H1 (cell line): ENCODE results near the gene AGFG2. TPM values are rescaled to one million over a fixed set of nuclear protein-coding genes. Genes with fewer than 3 reads are reported as not detected.

Experiments used
- CTCF ChIA-PET: fragments of 300-600 bp; sonication (Branson Sonifier 250); formaldehyde crosslinking; loops from one replicate; lab custom pipeline; 2021; ENCODE audit not compliant: partially characterized antibody; lab: Charles Lee
- POLR2A ChIA-PET: fragments of 300-600 bp; sonication (Branson Sonifier 250); formaldehyde crosslinking; loops from one replicate; lab custom pipeline; 2021; ENCODE audit warnings: inconsistent platforms; ENCODE audit not compliant: partially characterized antibody; lab: Charles Lee
- DNase-seq, 2 experiments: peaks; one replicate each; pipeline versions ENCODE4 v3.0.0 to v3.0.0-alpha.2; 2010 to 2022; ENCODE audit warnings: low spot score in 2 of 2, low read depth in 1 of 2, mixed read lengths in 1 of 2
- FAIRE-seq: peaks from 2 replicates; lab custom pipeline; 2011; peaks lifted over from hg19 to GRCh38; lab: Jason Lieb, UNC
- H2AFZ ChIP-seq: 2 replicates; pipeline ENCODE4 v1.8.1; 2012; ENCODE audit warnings: low read length, inconsistent platforms
- H2AK5ac ChIP-seq: 2 replicates; pipeline ENCODE4 v1.6.1; 2013; ENCODE audit warnings: low read depth, low read length
- H2BK120ac ChIP-seq: replicated peaks from 2 replicates; pipeline ENCODE3; 2013; ENCODE audit warnings: low read depth, low read length, inconsistent platforms
- H2BK12ac ChIP-seq: 2 replicates; pipeline ENCODE4 v1.6.1; 2013; ENCODE audit warnings: low read depth, low read length
- H2BK15ac ChIP-seq: 2 replicates; pipeline ENCODE4 v1.6.1; 2013; ENCODE audit warnings: low read length
- H2BK20ac ChIP-seq: 2 replicates; pipeline ENCODE4 v1.6.1; 2013; ENCODE audit warnings: low read length
- H2BK5ac ChIP-seq: 2 replicates; pipeline ENCODE4 v1.6.1; 2013; ENCODE audit warnings: low read depth, low read length
- H3K14ac ChIP-seq: 2 replicates; pipeline ENCODE4 v1.6.1; 2013; ENCODE audit warnings: inconsistent platforms; ENCODE audit not compliant: insufficient read length
- H3K18ac ChIP-seq: 2 replicates; pipeline ENCODE4 v1.6.1; 2013; ENCODE audit warnings: low read length; ENCODE audit errors: extremely low read depth
- H3K23ac ChIP-seq: 2 replicates; pipeline ENCODE4 v1.6.1; 2013; ENCODE audit warnings: inconsistent platforms; ENCODE audit not compliant: insufficient read length
- H3K23me2 ChIP-seq: 2 replicates; pipeline ENCODE4 v1.6.1; 2013; ENCODE audit warnings: low read depth, low read length
- H3K27ac ChIP-seq: 2 replicates; pipeline ENCODE4 v1.6.1; 2011; ENCODE audit warnings: low read depth, low read length, inconsistent platforms
- H3K27me3 ChIP-seq, 4 experiments: replicated peaks in 1 of 4; 1 replicate in 1 of 4; 2 replicates in 3 of 4; pipeline versions ENCODE4 v1.6.1 to v1.8.1; 2011 to 2013; ENCODE audit warnings: low read length in 3 of 4, mild to moderate bottlenecking in 3 of 4, inconsistent platforms in 2 of 4, mixed read lengths in 2 of 4, moderate library complexity in 1 of 4; ENCODE audit not compliant: control insufficient read depth in 3 of 4, insufficient read depth in 3 of 4; ENCODE audit errors: extremely low read depth in 1 of 4
- H3K36me3 ChIP-seq, 4 experiments: 2 replicates each; pipeline versions ENCODE4 v1.6.1 to v1.8.1; 2011 to 2013; ENCODE audit warnings: mild to moderate bottlenecking in 4 of 4, low read length in 3 of 4, moderate library complexity in 2 of 4, control low read depth in 1 of 4, inconsistent platforms in 1 of 4; ENCODE audit not compliant: insufficient read depth in 4 of 4, control insufficient read depth in 2 of 4
- H3K4ac ChIP-seq: replicated peaks from 2 replicates; pipeline ENCODE3; 2013; ENCODE audit warnings: low read length, low read depth, mixed read lengths, inconsistent platforms; ENCODE audit not compliant: insufficient read length
- H3K4me1 ChIP-seq, 4 experiments: replicated peaks in 1 of 4; 1 replicate in 1 of 4; 2 replicates in 3 of 4; pipeline versions ENCODE4 v1.6.1 to v1.8.1; 2011 to 2013; ENCODE audit warnings: low read length in 3 of 4, inconsistent platforms in 2 of 4, mixed read lengths in 1 of 4; ENCODE audit not compliant: insufficient read depth in 4 of 4, control insufficient read depth in 3 of 4
- H3K4me2 ChIP-seq, 2 experiments: 2 replicates each; pipeline versions ENCODE4 v1.6.1 to v1.8.1; 2011 to 2013; ENCODE audit warnings: low read depth in 2 of 2, low read length in 2 of 2, control low read depth in 1 of 2, inconsistent platforms in 1 of 2, mild to moderate bottlenecking in 1 of 2; ENCODE audit not compliant: insufficient read depth in 1 of 2
- H3K4me3 ChIP-seq, 4 experiments: fragments of 200-600, 300-600 bp in 1 of 4; sonication (generic), shearing (Covaris generic), sonication (Bioruptor Twin) in 1 of 4; 2 replicates each; pipeline versions ENCODE4 v1.5.1 to v1.8.1; 2011 to 2016; ENCODE audit warnings: low read length in 4 of 4, low read depth in 3 of 4, control low read depth in 2 of 4, inconsistent platforms in 2 of 4, mild to moderate bottlenecking in 2 of 4, mixed read lengths in 1 of 4, moderate library complexity in 1 of 4; ENCODE audit not compliant: insufficient read depth in 2 of 4; ENCODE audit errors: extremely low read depth in 1 of 4
- H3K56ac ChIP-seq: replicated peaks from 2 replicates; pipeline ENCODE3; 2013; ENCODE audit warnings: low read depth, mild to moderate bottlenecking, mixed read lengths, low read length, inconsistent platforms; ENCODE audit not compliant: insufficient read length
- H3K79me1 ChIP-seq: 2 replicates; pipeline ENCODE4 v1.6.1; 2013; ENCODE audit warnings: low read depth, low read length, control low read depth
- H3K79me2 ChIP-seq, 2 experiments: 2 replicates each; pipeline versions ENCODE4 v1.6.1 to v1.8.1; 2012 to 2013; ENCODE audit warnings: low read length in 2 of 2, mild to moderate bottlenecking in 2 of 2, inconsistent platforms in 1 of 2; ENCODE audit not compliant: insufficient read depth in 2 of 2, control insufficient read depth in 1 of 2
- H3K9ac ChIP-seq, 4 experiments: replicated peaks in 1 of 4; 1 replicate in 1 of 4; 2 replicates in 3 of 4; pipeline versions ENCODE4 v1.6.1 to v1.8.1; 2011 to 2013; ENCODE audit warnings: low read depth in 3 of 4, low read length in 3 of 4, control low read depth in 2 of 4, mild to moderate bottlenecking in 2 of 4, moderate library complexity in 2 of 4, inconsistent platforms in 1 of 4; ENCODE audit errors: extremely low read depth in 1 of 4
- H3K9me3 ChIP-seq, 2 experiments: 2 replicates each; pipeline versions ENCODE4 v1.6.1 to v1.8.1; 2012 to 2013; ENCODE audit warnings: mild to moderate bottlenecking in 2 of 2, moderate library complexity in 2 of 2, control low read depth in 1 of 2, inconsistent platforms in 1 of 2, low read depth in 1 of 2, low read length in 1 of 2, mixed read lengths in 1 of 2; ENCODE audit not compliant: insufficient read depth in 2 of 2
- H4K20me1 ChIP-seq, 2 experiments: replicated peaks in 1 of 2; 2 replicates each; pipeline versions ENCODE3 to v1.8.1; 2011 to 2013; ENCODE audit warnings: inconsistent platforms in 2 of 2, low read length in 2 of 2, mild to moderate bottlenecking in 1 of 2; ENCODE audit not compliant: insufficient read depth in 2 of 2, control insufficient read depth in 1 of 2
- H4K5ac ChIP-seq: 2 replicates; pipeline ENCODE4 v1.6.1; 2013; ENCODE audit warnings: low read length, low read depth, mixed read lengths, inconsistent platforms; ENCODE audit not compliant: insufficient read length
- H4K8ac ChIP-seq: 2 replicates; pipeline ENCODE4 v1.8.0; 2013; ENCODE audit warnings: mild to moderate bottlenecking, moderate library complexity, low read length, inconsistent platforms; ENCODE audit not compliant: insufficient read depth; ENCODE audit errors: extremely low read depth
- H4K91ac ChIP-seq: replicated peaks from 2 replicates; pipeline ENCODE3; 2013; ENCODE audit warnings: low read length, mixed read lengths, inconsistent platforms; ENCODE audit not compliant: insufficient read length
- BACH1 ChIP-seq: IDR thresholded peaks from 2 replicates; pipeline ENCODE4 v1.6.1; 2012; ENCODE audit warnings: low read length, improper control_type of control experiment
- BRCA1 ChIP-seq: IDR thresholded peaks from 2 replicates; pipeline ENCODE4 v1.6.1; 2012; ENCODE audit warnings: low read depth, low read length, improper control_type of control experiment
- CBX5 ChIP-seq: fragments of 300-800, 300-1000 bp; sonication (generic); IDR thresholded peaks from 2 replicates; pipeline ENCODE4 v1.7.1; 2016; ENCODE audit warnings: antibody characterized with exemption, low read length, low read depth
- CBX8 ChIP-seq: fragments of 300-800, 300-1000 bp; sonication (generic); IDR thresholded peaks from 2 replicates; pipeline ENCODE4 v1.7.1; 2016; ENCODE audit warnings: low read depth, low read length, borderline replicate concordance
- CHD1 ChIP-seq: IDR thresholded peaks from 2 replicates; pipeline ENCODE4 v1.6.1; 2012; ENCODE audit warnings: low read depth, low read length, improper control_type of control experiment
- EZH2 ChIP-seq: fragments of 200-600 bp; sonication (generic); IDR thresholded peaks from 2 replicates; pipeline ENCODE4 v1.7.1; 2012; ENCODE audit warnings: low read depth, mild to moderate bottlenecking, moderate library complexity, low read length, inconsistent platforms; ENCODE audit not compliant: severe bottlenecking
- JUND ChIP-seq: IDR thresholded peaks from 2 replicates; pipeline ENCODE4 v1.6.1; 2011; ENCODE audit warnings: mild to moderate bottlenecking, improper control_type of control experiment, low read length
- MAX ChIP-seq: IDR thresholded peaks from 2 replicates; pipeline ENCODE4 v1.6.1; 2012; ENCODE audit warnings: inconsistent platforms
- RNF2 ChIP-seq: fragments of 200-900, 300-1000 bp; sonication (generic); IDR thresholded peaks from 2 replicates; pipeline ENCODE4 v1.7.1; 2016; ENCODE audit warnings: borderline replicate concordance, low read depth, mild to moderate bottlenecking, antibody characterized with exemption, low read length; ENCODE audit not compliant: poor library complexity, severe bottlenecking; ENCODE audit errors: missing control alignments
- SUZ12 ChIP-seq: fragments of 200-600 bp; sonication (generic); IDR thresholded peaks from 2 replicates; pipeline ENCODE4 v1.6.1; 2012; ENCODE audit warnings: mild to moderate bottlenecking, inconsistent platforms, low read length, moderate library complexity, mixed read lengths
- TAF7 ChIP-seq: optimal IDR thresholded peaks from 2 replicates; pipeline ENCODE3; 2011; ENCODE audit warnings: low read depth, mild to moderate bottlenecking, inconsistent platforms, low read length, moderate library complexity, borderline replicate concordance
- USF2 ChIP-seq: IDR thresholded peaks from 2 replicates; pipeline ENCODE4 v1.6.1; 2011; ENCODE audit warnings: low read length, improper control_type of control experiment
- YY1 ChIP-seq: IDR thresholded peaks from 2 replicates; pipeline ENCODE4 v1.6.1; 2011; ENCODE audit warnings: low read depth, mild to moderate bottlenecking, low read length
- WGBS, 2 experiments: shearing (Covaris generic) in 1 of 2; methylation state at CpG; one replicate each; pipeline versions ENCODE4 v1.1.6 to v1.1.7; 2013 to 2015; ENCODE audit warnings: low lambda C conversion rate in 2 of 2, mixed read lengths in 2 of 2, inconsistent platforms in 1 of 2, low coverage in 1 of 2, missing lambda C conversion rate in 1 of 2; ENCODE audit not compliant: insufficient replicate concordance in 2 of 2, insufficient coverage in 1 of 2, insufficient read length in 1 of 2; ENCODE audit errors: extremely low coverage in 1 of 2, missing lambda C conversion rate in 1 of 2; 5-methylcytosine and 5-hydroxymethylcytosine counted together
- polyA plus RNA-seq, 7 experiments: library from polyadenylated mRNA; depleted of rRNA in 3 of 7; stranded (reverse) in 5 of 7; unstranded in 2 of 7; fragments of >200 nt in 5 of 7; fragments of 200-250 nt in 2 of 7; gene quantifications; 1 replicate in 5 of 7; 2 replicates in 1 of 7; 4 replicates in 1 of 7; pipeline versions ENCODE4 v1.2.1 to v1.2.3, GENCODE V29; 2011 to 2013; ENCODE audit warnings: missing spikeins in 2 of 7, mixed read lengths in 2 of 7
- total RNA-seq: library from RNA; stranded (reverse); fragmentation: NEBNext Ultra II Directional; extraction: Animal tissue kit (Norgen Biotek cat#: 25700); gene quantifications from 2 replicates; pipeline ENCODE4 v1.2.1, GENCODE V29; 2021

Gene AGFG2
- total and polyA plus RNA-seq, 2 of the 8 experiments (the other 6 are each of a cell fraction or from before 2014, with no cell fraction given): 7.6 to 11.2 TPM

- H2BK120ac ChIP-seq: no peak overlapping the region
- H3K9ac ChIP-seq: no peak overlapping the region
- no peak overlapping the region for H2AFZ ChIP-seq
- H3K23ac ChIP-seq: no peak overlapping the region
- H3K27me3 ChIP-seq: no peaks in the 10 kb centered on the region
- no peaks in the 10 kb centered on the region for H3K36me3 ChIP-seq
- H2BK5ac ChIP-seq: no peak overlapping the region
- H2AK5ac ChIP-seq: no peak overlapping the region
- H3K4ac ChIP-seq: no peak overlapping the region
- no peaks in the 10 kb centered on the region for H3K79me1 ChIP-seq
- no peak overlapping the region for H3K56ac ChIP-seq
- no peak overlapping the region for H4K5ac ChIP-seq
- CTCF ChIA-PET: interaction anchor here (0.6 to 2.3 kb wide), 6 partner anchors 15 to 457 kb away, joined by 3 to 7 read pairs (median 4); no protein-coding TSS in a partner anchor
- H2BK12ac ChIP-seq: no peak overlapping the region
- H4K91ac ChIP-seq: no peak overlapping the region
- H3K4me1 ChIP-seq: no peaks in the 10 kb centered on the region
- no peak overlapping the region for H3K27ac ChIP-seq
- H3K14ac ChIP-seq: no peak overlapping the region
- H4K8ac ChIP-seq: no peak overlapping the region
- peaks cover 0 to 11% of the 10 kb centered on the region in 2 experiments; a peak in 2 of 4 replicates for H3K9me3 ChIP-seq
- no peak for FAIRE-seq
- DNase-seq: no peak
- H4K20me1 ChIP-seq: no peaks in the 10 kb centered on the region
- no peak overlapping the region for H3K4me3 ChIP-seq
- WGBS, 2 experiments: 92% methylated on average over 1 of the region's 1 CpG; no CpG with 5 or more reads in 1 of the 2 experiments
- no peaks in the 10 kb centered on the region for H3K79me2 ChIP-seq
- no peak overlapping the region for H2BK15ac ChIP-seq
- no peak overlapping the region for H3K18ac ChIP-seq
- no peak overlapping the region for H2BK20ac ChIP-seq
- H3K4me2 ChIP-seq: no peak overlapping the region
- no peaks in the 10 kb centered on the region; the same call in 1 of the 2 replicates for H3K23me2 ChIP-seq
- POLR2A ChIA-PET: interaction anchor here (0.7 to 1.2 kb wide), 4 partner anchors 8 to 368 kb away, joined by 3 to 4 read pairs (median 3); no protein-coding TSS in a partner anchor
- TF ChIP-seq BACH1 (no peak), CHD1 (no peak), RNF2 (no peak), SUZ12 (no peak), EZH2 (no peak), CBX8 (no peak), YY1 (no peak), MAX (no peak), CBX5 (no peak), USF2 (no peak), JUND (no peak), TAF7 (no peak), BRCA1 (no peak)
Observed at GRCh38 chr7:100520138-100520537, 18.9 kb upstream of the AGFG2 start.
